ENCODE data around the gene FOXL3. TPM values are rescaled to one million over a fixed set of nuclear protein-coding genes. Genes with fewer than 3 reads are reported as not detected.

FOXL3 gene
- total and polyA plus RNA-seq, 11 donors: not detected

DNA sequence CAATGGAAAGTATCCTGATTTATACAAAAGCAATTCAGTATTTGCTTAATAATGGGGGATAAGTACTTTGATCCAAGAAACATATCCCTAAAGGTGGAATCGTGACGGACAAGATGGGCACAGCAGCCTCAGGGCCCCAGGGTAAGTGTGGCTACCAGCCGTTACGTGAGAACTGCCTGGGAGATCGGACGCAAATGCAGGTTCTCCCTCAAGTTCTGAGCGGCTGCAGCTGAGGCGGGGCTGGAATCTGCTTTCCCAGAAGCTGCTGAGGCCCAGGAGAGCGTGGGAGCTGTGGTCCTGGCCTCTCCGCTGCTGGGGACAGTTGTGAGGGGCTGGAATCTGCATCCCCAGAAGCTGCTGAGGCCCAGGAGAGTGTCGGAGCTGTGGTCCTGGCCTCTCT, 13.5 kb downstream of the FOXL3 start:
- 78 to 87% (median 86%) methylated on average over 11 of the region's 11 CpGs for WGBS, 4 donors
- Histone ChIP-seq H3K9me3 (peaks cover 0 to 13% (median 4%) of the 10 kb centered on the region in 12 donors), H3K27me3 (no peaks in the 10 kb centered on the region), H3K36me3 (no peaks in the 10 kb centered on the region), H3K27ac (no peak overlapping the region), H3K4me3 (no peak overlapping the region), H3K4me1 (no peaks in the 10 kb centered on the region)
- no peak for TF ChIP-seq POLR2A (IDR thresholded peaks at IDR 0.05)
- TF ChIP-seq, protein P1, sequence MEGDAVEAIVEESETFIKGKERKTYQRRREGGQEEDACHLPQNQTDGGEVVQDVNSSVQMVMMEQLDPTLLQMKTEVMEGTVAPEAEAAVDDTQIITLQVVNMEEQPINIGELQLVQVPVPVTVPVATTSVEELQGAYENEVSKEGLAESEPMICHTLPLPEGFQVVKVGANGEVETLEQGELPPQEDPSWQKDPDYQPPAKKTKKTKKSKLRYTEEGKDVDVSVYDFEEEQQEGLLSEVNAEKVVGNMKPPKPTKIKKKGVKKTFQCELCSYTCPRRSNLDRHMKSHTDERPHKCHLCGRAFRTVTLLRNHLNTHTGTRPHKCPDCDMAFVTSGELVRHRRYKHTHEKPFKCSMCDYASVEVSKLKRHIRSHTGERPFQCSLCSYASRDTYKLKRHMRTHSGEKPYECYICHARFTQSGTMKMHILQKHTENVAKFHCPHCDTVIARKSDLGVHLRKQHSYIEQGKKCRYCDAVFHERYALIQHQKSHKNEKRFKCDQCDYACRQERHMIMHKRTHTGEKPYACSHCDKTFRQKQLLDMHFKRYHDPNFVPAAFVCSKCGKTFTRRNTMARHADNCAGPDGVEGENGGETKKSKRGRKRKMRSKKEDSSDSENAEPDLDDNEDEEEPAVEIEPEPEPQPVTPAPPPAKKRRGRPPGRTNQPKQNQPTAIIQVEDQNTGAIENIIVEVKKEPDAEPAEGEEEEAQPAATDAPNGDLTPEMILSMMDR (IDR thresholded peaks at IDR 0.05): no peak
- intact Hi-C loops (cut with DNase I): no loop called here
- ATAC-seq (no peak), DNase-seq (no peak)

DNA sequence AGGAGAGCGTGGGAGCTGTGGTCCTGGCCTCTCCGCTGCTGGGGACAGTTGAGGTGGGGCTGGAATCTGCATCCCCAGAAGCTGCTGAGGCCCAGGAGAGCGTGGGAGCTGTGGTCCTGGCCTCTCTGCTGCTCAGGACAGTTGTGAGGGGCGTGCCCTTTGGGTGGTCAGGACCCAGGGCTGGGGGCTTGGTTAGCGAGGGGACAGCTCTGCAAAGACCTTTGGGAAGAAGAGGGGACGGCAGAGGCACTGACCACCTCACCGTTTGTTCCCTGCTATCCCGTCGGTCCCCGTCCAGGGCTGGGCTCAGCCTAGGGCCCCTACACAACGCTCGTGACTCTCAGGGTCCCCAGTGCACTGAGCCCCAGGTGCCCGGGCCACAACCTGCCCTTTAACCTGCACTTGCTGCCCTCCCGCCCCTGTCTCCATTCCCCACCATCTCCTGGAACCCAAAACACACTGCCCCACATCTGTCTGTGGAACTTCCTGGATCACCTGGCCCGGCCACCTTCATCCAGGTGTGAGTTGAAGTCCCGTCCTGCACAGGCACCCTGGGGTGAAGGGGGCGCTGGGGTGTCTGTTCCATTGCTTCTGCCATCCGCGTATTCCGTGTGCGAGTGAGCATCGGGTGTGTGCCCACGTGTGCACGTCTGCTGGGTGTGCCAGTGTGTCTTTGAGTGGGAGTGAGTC, 14.1 kb downstream of the FOXL3 start:
- ATAC-seq: no peak
- peaks cover 0 to 15% (median 4%) of the 10 kb centered on the region in 12 donors for H3K9me3 ChIP-seq
- H3K36me3 ChIP-seq: no peaks in the 10 kb centered on the region
- H3K27me3 ChIP-seq: no peaks in the 10 kb centered on the region
- WGBS, 4 donors: 85 to 88% (median 86%) methylated on average over 21 to 24 of the region's 24 CpGs
- H3K4me1 ChIP-seq: no peaks in the 10 kb centered on the region
- no peak overlapping the region for H3K27ac ChIP-seq
- TF ChIP-seq, protein P1 (IDR thresholded peaks at IDR 0.05): no peak
- TF ChIP-seq POLR2A (IDR thresholded peaks at IDR 0.05): no peak
- peak in 2 of 5 donors; percentile 13 to 52 for DNase-seq
- intact Hi-C loops (cut with DNase I): no loop called here
- no peak overlapping the region for H3K4me3 ChIP-seq

DNA sequence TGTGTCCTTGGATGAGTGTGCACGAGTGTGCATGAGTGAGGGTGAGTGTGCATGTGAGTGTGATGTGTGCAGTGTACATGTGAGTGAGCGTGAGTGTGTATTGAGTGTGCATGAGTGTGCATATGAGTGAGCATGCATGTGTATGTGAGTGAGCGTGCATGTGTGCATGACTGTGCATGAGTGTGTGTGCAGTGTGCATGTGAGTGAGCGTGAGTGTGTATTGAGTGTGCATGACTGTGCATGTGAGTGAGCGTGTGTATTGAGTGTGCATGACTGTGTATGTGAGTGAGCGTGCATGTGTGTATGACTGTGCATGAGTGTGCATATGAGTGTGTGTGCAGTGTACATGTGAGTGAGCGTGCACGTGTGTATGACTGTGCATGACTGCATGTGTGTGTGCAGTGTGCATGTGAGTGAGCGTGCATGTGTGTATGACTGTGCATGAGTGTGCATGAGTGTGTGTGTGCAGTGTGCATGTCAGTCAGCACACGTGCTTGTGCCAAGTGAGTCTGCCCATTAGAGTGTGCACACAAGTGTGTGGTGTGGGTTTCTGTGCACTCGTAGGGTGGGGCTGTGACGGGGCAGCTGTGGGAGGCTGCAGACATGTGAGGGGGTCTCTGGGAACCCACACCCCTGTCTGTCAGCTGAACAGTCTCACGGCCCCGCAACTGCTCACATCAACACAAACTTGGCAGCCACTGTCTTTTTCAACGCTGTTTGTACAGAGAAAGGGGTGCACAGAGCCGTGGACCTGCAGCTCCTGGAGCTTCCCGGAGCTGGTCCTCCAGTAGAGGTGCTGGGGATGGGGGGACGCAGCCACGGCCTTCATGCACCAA, 14.8 kb downstream of the FOXL3 start:
- TF ChIP-seq, protein P1 (IDR thresholded peaks at IDR 0.05): no peak
- no peak for TF ChIP-seq POLR2A (IDR thresholded peaks at IDR 0.05)
- Histone ChIP-seq H3K27me3 (no peaks in the 10 kb centered on the region), H3K4me3 (no peak overlapping the region), H3K36me3 (no peaks in the 10 kb centered on the region), H3K27ac (no peak overlapping the region), H3K4me1 (no peaks in the 10 kb centered on the region), H3K9me3 (peaks cover 0 to 15% (median 4%) of the 10 kb centered on the region in 12 donors)
- WGBS, 4 donors: 82 to 85% (median 82%) methylated on average over 18 to 19 of the region's 19 CpGs
- ATAC-seq: no peak
- intact Hi-C loops (cut with DNase I): no loop called here
- DNase-seq: peak in 1 of 5 donors; percentile 28
